HepG2 (cell line): ENCODE measurements around the gene ATP6V1G2. TPM values are rescaled to one million over a fixed set of nuclear protein-coding genes. Genes with fewer than 3 reads are reported as not detected.

ENCODE experiments used
- GABPB1 ChIP-seq: IDR thresholded peaks from 2 replicates; pipeline ENCODE4 v1.6.1; 2016; ENCODE audit warnings: mild to moderate bottlenecking, missing genetic modification reagents, moderate library complexity, missing compliant biosample characterization
- IRX3 ChIP-seq: sonication (generic); formaldehyde crosslinking; IDR thresholded peaks from 2 replicates; pipeline ENCODE4 v1.8.1; 2023; ENCODE audit warnings: mild to moderate bottlenecking, low read depth, missing genetic modification reagents, borderline replicate concordance
- KIAA2018 ChIP-seq: sonication (generic); formaldehyde crosslinking; IDR thresholded peaks from 2 replicates; pipeline ENCODE4 v1.5.0; 2020; ENCODE audit warnings: mild to moderate bottlenecking, missing genetic modification reagents, borderline replicate concordance
- NR2F1 ChIP-seq, 2 experiments: fragments of 450-650 bp in 1 of 2; formaldehyde crosslinking in 1 of 2; IDR thresholded peaks; 2 replicates each; pipeline versions ENCODE4 v1.5.0 to v1.6.1; 2016 to 2020; ENCODE audit warnings: mild to moderate bottlenecking in 1 of 2, missing compliant biosample characterization in 1 of 2, missing genetic modification reagents in 1 of 2, moderate library complexity in 1 of 2
- PITX1 ChIP-seq: sonication (generic); formaldehyde crosslinking; IDR thresholded peaks from 2 replicates; pipeline ENCODE4 v1.5.1; 2020; ENCODE audit warnings: mild to moderate bottlenecking, missing genetic modification reagents
- POGZ ChIP-seq: sonication (generic); formaldehyde crosslinking; IDR thresholded peaks from 2 replicates; pipeline ENCODE4 v1.4.0; 2020; ENCODE audit warnings: mild to moderate bottlenecking, missing genetic modification reagents
- TCF12 ChIP-seq, 2 experiments: fragments of 450-650 bp in 1 of 2; sonication (generic) in 1 of 2; formaldehyde crosslinking in 1 of 2; IDR thresholded peaks; 2 replicates each; pipeline versions ENCODE4 v1.6.1 to v1.8.0; 2017 to 2022; ENCODE audit warnings: antibody characterized with exemption in 1 of 2, mild to moderate bottlenecking in 1 of 2, missing genetic modification reagents in 1 of 2, moderate library complexity in 1 of 2
- THAP8 ChIP-seq: sonication (generic); formaldehyde crosslinking; IDR thresholded peaks from 2 replicates; pipeline ENCODE4 v1.5.1; 2020; ENCODE audit warnings: missing genetic modification reagents, mild to moderate bottlenecking, borderline replicate concordance
- ZNF24 ChIP-seq: fragments of 450-650 bp; IDR thresholded peaks from 2 replicates; pipeline ENCODE4 v1.6.1; 2017; ENCODE audit warnings: antibody characterized with exemption, mild to moderate bottlenecking
- polyA plus RNA-seq, 8 experiments: library from polyadenylated mRNA; depleted of rRNA in 3 of 8; stranded (reverse) in 7 of 8; unstranded in 1 of 8; fragments of >200 nt; fragmentation: Illumina TruSeq in 4 of 8; extraction: Trizol in 4 of 8; gene quantifications; 2 replicates each; pipeline versions ENCODE4 v1.2.1 to v1.2.3, GENCODE V29; 2011 to 2016; ENCODE audit warnings: low read depth in 4 of 8, missing spikeins in 1 of 8, mixed read lengths in 1 of 8; ENCODE audit not compliant: insufficient read depth in 1 of 8
- total RNA-seq, 5 experiments: library from RNA; depleted of rRNA; stranded (reverse); fragments of >200 nt; fragmentation: Illumina TruSeq; extraction: Trizol; gene quantifications; 2 replicates each; pipeline ENCODE4 v1.2.3, GENCODE V29; 2016; ENCODE audit warnings: low read depth in 1 of 5

ATP6V1G2 gene
- total and polyA plus RNA-seq, 2 of the 13 experiments (the other 11 are each of a cell fraction or from before 2014, with no cell fraction given), result 0.27 to 0.83 TPM

GRCh38 chr6:31582230-31582643, 35.8 kb upstream of the ATP6V1G2 start, which contains the start of gene LTB (continued):
- TF ChIP-seq KIAA2018 (CRISPR knock-in tag), result no peak
- no peak for TF ChIP-seq NR2F1 (CRISPR knock-in tag; IDR thresholded peaks at IDR 0.05)
- no peak for TF ChIP-seq GABPB1 (CRISPR knock-in tag)
- TF ChIP-seq TCF12 (IDR thresholded peaks at IDR 0.05), result no peak
- no peak for TF ChIP-seq TCF12 (CRISPR knock-in tag; IDR thresholded peaks at IDR 0.05)
- TF ChIP-seq PITX1, result 0 out of 2 replicates have a peak, but pooled peaks have one; percentile 1
- no peak for TF ChIP-seq ZNF24
- TF ChIP-seq THAP8 (CRISPR knock-in tag), result no peak
- no peak for TF ChIP-seq IRX3 (CRISPR knock-in tag)
- no peak for TF ChIP-seq POGZ (CRISPR knock-in tag)
